Myocyte (in vitro differentiated cells): Measurements from ENCODE around the gene TRAFD1. TPM values are rescaled to one million over a fixed set of nuclear protein-coding genes. Genes with fewer than 3 reads are reported as not detected.
"Not testable (repeated sequence)": the region's sequence is repeated elsewhere in the genome, so short reads cannot be mapped to it uniquely, and the experiment has no call there.

Experiments used
- DNase-seq: peaks from one replicate; pipeline ENCODE4 v3.0.0-alpha.2; 2012; ENCODE audit warnings: low read depth
- total RNA-seq: library from RNA; depleted of rRNA; stranded (reverse); fragments of >200 nt; gene quantifications from 2 replicates; pipeline ENCODE4 v1.2.3, GENCODE V29; 2014

Gene TRAFD1
- total RNA-seq, 1 donor from 2014 or later = 56.9 TPM

- not testable (repeated sequence) for DNase-seq
These were observed 33.2 kb downstream of the TRAFD1 start for GRCh38 chr12:112158461-112159145.

GRCh38 chr12:112159146-112159541 is 33.8 kb downstream of the TRAFD1 start:
- DNase-seq = no peak

GRCh38 chr12:112160611-112161010 is 35.3 kb downstream of the TRAFD1 start:
- DNase-seq = no peak

GRCh38 chr12:112161711-112162110 is 36.4 kb downstream of the TRAFD1 start:
- DNase-seq = no peak

- DNase-seq = no peak
These were observed 37.0 kb downstream of the TRAFD1 start for GRCh38 chr12:112162241-112162790.

- DNase-seq = no peak
These were observed 37.7 kb downstream of the TRAFD1 start for GRCh38 chr12:112163056-112163455.

GRCh38 chr12:112163471-112163991 is 38.2 kb downstream of the TRAFD1 start:
- no peak for DNase-seq

- no peak for DNase-seq
These were observed 38.8 kb downstream of the TRAFD1 start for GRCh38 chr12:112164011-112164660.

- DNase-seq = no peak
These were observed 40.3 kb downstream of the TRAFD1 start for GRCh38 chr12:112165624-112166023.

GRCh38 chr12:112166051-112167015 is 41.0 kb downstream of the TRAFD1 start:
- no peak for DNase-seq

GRCh38 chr12:112167031-112167461 is 41.7 kb downstream of the TRAFD1 start:
- no peak for DNase-seq

GRCh38 chr12:112167718-112168525 is 42.6 kb downstream of the TRAFD1 start:
- DNase-seq = no peak

GRCh38 chr12:112168561-112168971 is 43.2 kb downstream of the TRAFD1 start:
- DNase-seq = no peak

- no peak for DNase-seq
These were observed 44.0 kb downstream of the TRAFD1 start for GRCh38 chr12:112169161-112169872.

GRCh38 chr12:112169966-112170365 is 44.6 kb downstream of the TRAFD1 start:
- no peak for DNase-seq

- DNase-seq = no peak
These were observed 45.0 kb downstream of the TRAFD1 start for GRCh38 chr12:112170376-112170775.

- no peak for DNase-seq
These were observed 45.7 kb downstream of the TRAFD1 start for GRCh38 chr12:112170971-112171596.

- no peak for DNase-seq
These were observed 47.4 kb downstream of the TRAFD1 start for GRCh38 chr12:112172556-112173324.
